HUES48 (cell line): Measurements from ENCODE around the gene SPP2.

ENCODE experiments used
- H3K27ac ChIP-seq: one replicate; pipeline ENCODE4 v1.7.0; 2013; ENCODE audit warnings: low read depth, low read length, inconsistent platforms
- H3K27me3 ChIP-seq: 2 replicates; pipeline ENCODE4 v1.6.1; 2013; ENCODE audit warnings: mild to moderate bottlenecking, low read length; ENCODE audit not compliant: control insufficient read depth, insufficient read depth
- H3K36me3 ChIP-seq: 2 replicates; pipeline ENCODE4 v1.6.1; 2013; ENCODE audit warnings: low read length; ENCODE audit not compliant: control insufficient read depth, insufficient read depth
- H3K4me1 ChIP-seq: 2 replicates; pipeline ENCODE4 v1.6.1; 2013; ENCODE audit warnings: mild to moderate bottlenecking, low read length; ENCODE audit not compliant: control insufficient read depth, insufficient read depth
- H3K4me3 ChIP-seq: 2 replicates; pipeline ENCODE4 v1.5.1; 2013; ENCODE audit warnings: mild to moderate bottlenecking, low read depth, low read length
- H3K9ac ChIP-seq: 2 replicates; pipeline ENCODE4 v1.6.1; 2013; ENCODE audit warnings: mild to moderate bottlenecking, low read depth, low read length, moderate library complexity
- H3K9me3 ChIP-seq: 2 replicates; pipeline ENCODE4 v1.6.1; 2013; ENCODE audit warnings: low read length; ENCODE audit not compliant: control insufficient read depth, insufficient read depth

Gene SPP2

GRCh38 chr2:234072454-234072853, 22.0 kb downstream of the SPP2 start:
- no peaks in the 10 kb centered on the region for H3K4me1 ChIP-seq
- H3K36me3 ChIP-seq: no peaks in the 10 kb centered on the region
- no peak overlapping the region for H3K9ac ChIP-seq
- no peak overlapping the region for H3K27ac ChIP-seq
- no peaks in the 10 kb centered on the region for H3K27me3 ChIP-seq
- no peaks in the 10 kb centered on the region for H3K9me3 ChIP-seq
- no peak overlapping the region for H3K4me3 ChIP-seq

DNA sequence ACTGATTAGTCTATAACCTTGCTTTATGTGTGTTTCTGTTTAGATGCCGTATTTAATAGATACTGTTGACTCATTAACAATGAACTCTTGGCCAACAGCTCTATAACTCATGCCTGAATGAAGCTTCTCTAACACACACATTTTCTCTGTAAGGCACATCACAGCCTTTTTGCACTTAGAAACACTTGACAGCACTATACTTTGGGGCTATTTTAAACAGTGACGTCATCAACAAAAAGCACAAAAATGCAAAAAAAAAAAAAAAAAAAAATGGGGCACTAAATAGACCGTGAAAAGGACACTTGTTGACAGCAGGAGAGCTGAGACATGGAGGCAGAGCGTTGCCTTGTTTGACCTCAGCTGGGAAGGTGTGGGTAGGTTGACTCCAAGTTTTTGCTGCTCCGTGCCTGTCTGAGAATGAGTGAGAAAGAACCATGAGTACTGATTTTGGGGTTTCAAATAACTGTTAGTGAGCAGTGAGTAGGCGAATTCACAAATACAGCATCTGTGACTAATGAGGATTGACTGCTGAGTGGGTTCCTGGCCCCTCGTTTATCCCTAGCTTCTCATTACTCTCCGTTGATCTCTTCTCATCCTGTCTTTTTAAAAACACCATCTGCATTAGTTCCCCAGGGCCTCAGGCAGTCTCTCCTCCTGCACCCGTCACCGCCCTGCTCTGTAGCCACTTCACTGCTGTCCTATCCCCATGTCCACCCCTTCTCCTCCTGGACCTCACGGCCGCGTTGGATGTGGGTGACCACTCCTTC, 24.4 kb downstream of the SPP2 start:
- no peaks in the 10 kb centered on the region for H3K9me3 ChIP-seq
- H3K27ac ChIP-seq: no peak overlapping the region
- no peak overlapping the region for H3K4me3 ChIP-seq
- no peaks in the 10 kb centered on the region for H3K36me3 ChIP-seq
- no peaks in the 10 kb centered on the region for H3K27me3 ChIP-seq
- no peaks in the 10 kb centered on the region for H3K4me1 ChIP-seq
- H3K9ac ChIP-seq: no peak overlapping the region

GRCh38 chr2:234075518-234075915, 25.0 kb downstream of the SPP2 start:
- Histone ChIP-seq H3K9me3 (no peaks in the 10 kb centered on the region), H3K27me3 (no peaks in the 10 kb centered on the region), H3K4me3 (no peak overlapping the region), H3K9ac (no peak overlapping the region), H3K36me3 (no peaks in the 10 kb centered on the region), H3K27ac (no peak overlapping the region), H3K4me1 (no peaks in the 10 kb centered on the region)

- no peaks in the 10 kb centered on the region for H3K27me3 ChIP-seq
- no peak overlapping the region for H3K4me3 ChIP-seq
- no peak overlapping the region for H3K27ac ChIP-seq
- no peak overlapping the region for H3K9ac ChIP-seq
- no peaks in the 10 kb centered on the region for H3K9me3 ChIP-seq
- no peaks in the 10 kb centered on the region for H3K36me3 ChIP-seq
- H3K4me1 ChIP-seq: no peaks in the 10 kb centered on the region
Observed at GRCh38 chr2:234075947-234076346, 25.4 kb downstream of the SPP2 start.

DNA sequence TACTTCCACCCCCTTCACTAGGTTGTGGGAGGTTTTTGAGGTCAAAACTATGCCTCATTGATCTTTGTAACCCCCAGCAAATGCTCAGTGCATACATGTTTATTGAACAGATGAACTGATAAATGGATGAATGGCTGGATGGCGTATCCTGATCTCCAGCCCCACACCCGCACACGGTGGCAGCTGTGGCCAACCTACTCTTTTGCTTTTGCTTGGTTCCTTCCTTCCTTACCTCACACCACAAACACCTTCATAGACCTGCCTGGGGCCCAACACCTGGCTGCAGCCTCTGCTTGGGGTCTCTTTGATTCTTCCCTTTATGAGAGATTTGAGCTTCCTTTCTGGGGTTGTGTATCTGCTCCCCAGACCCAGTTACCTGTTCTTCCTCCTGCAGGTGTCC, 25.9 kb downstream of the SPP2 start:
- no peak overlapping the region for H3K4me3 ChIP-seq
- no peaks in the 10 kb centered on the region for H3K9me3 ChIP-seq
- H3K27me3 ChIP-seq: no peaks in the 10 kb centered on the region
- no peaks in the 10 kb centered on the region for H3K4me1 ChIP-seq
- no peak overlapping the region for H3K9ac ChIP-seq
- no peak overlapping the region for H3K27ac ChIP-seq
- no peaks in the 10 kb centered on the region for H3K36me3 ChIP-seq

DNA sequence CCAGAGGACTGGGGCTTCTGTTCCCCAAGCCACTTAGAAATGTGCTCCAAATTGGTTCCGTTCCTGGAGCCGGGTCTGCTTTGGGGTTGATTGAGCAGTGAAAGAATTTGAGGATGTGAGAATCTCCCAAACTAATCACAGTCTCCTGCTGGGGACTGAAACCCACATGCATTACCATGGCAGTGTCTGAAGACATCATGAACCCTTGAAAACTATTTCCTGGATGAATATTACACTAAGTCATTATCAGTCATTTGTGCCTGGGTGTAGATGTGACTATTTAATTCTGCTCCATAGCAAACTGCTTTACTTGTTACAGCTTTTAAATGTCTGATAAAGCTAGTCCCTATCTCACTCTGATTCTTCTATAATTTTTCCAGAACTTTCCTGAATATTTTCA, 27.6 kb downstream of the SPP2 start:
- no peak overlapping the region for H3K4me3 ChIP-seq
- no peaks in the 10 kb centered on the region for H3K4me1 ChIP-seq
- H3K36me3 ChIP-seq: no peaks in the 10 kb centered on the region
- no peak overlapping the region for H3K27ac ChIP-seq
- H3K9me3 ChIP-seq: no peaks in the 10 kb centered on the region
- H3K9ac ChIP-seq: no peak overlapping the region
- H3K27me3 ChIP-seq: no peaks in the 10 kb centered on the region

GRCh38 chr2:234081970-234082822, 31.7 kb downstream of the SPP2 start:
- H3K27ac ChIP-seq: no peak overlapping the region

GRCh38 chr2:234083572-234084348, 33.3 kb downstream of the SPP2 start:
- Histone ChIP-seq H3K4me1 (no peaks in the 10 kb centered on the region), H3K4me3 (no peak overlapping the region), H3K36me3 (no peaks in the 10 kb centered on the region), H3K27ac (no peak overlapping the region), H3K9me3 (peaks cover 4% of the 10 kb centered on the region), H3K9ac (no peak overlapping the region), H3K27me3 (no peaks in the 10 kb centered on the region)

More at GRCh38 chr2:234081970-234082822, 31.7 kb downstream of the SPP2 start:
- H3K4me1 ChIP-seq: no peaks in the 10 kb centered on the region
- H3K9me3 ChIP-seq: no peaks in the 10 kb centered on the region; the same call in 1 of the 2 replicates
- H3K27me3 ChIP-seq: no peaks in the 10 kb centered on the region
- no peak overlapping the region for H3K9ac ChIP-seq
- H3K4me3 ChIP-seq: no peak overlapping the region
- no peaks in the 10 kb centered on the region for H3K36me3 ChIP-seq

DNA sequence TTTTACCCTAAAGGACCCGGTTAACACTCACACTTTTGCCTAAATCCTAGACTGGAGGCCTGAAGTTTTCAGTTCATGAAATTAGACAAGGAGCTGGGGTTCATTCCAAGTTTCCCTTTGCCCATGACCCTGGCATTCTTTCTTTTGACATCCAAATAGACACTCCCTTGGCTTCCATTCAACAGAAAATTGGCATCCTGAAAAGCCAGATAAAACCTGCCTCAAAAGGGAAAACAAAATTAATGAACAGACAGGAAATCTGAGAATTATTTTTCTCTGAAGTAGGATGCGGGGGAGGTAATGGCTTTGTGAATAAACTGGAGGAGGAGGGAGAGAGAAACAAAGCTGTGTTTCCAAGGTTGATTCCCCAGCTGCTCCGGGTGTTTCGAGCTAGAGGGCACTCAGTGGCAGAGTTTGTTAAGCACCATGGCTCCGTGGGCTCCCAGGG, 41.0 kb downstream of the SPP2 start:
- Histone ChIP-seq H3K4me3 (no peak overlapping the region), H3K27me3 (no peaks in the 10 kb centered on the region), H3K4me1 (peaks cover 9% of the 10 kb centered on the region), H3K27ac (no peak overlapping the region), H3K9ac (no peak overlapping the region), H3K9me3 (peaks cover 4% of the 10 kb centered on the region), H3K36me3 (no peaks in the 10 kb centered on the region)

DNA sequence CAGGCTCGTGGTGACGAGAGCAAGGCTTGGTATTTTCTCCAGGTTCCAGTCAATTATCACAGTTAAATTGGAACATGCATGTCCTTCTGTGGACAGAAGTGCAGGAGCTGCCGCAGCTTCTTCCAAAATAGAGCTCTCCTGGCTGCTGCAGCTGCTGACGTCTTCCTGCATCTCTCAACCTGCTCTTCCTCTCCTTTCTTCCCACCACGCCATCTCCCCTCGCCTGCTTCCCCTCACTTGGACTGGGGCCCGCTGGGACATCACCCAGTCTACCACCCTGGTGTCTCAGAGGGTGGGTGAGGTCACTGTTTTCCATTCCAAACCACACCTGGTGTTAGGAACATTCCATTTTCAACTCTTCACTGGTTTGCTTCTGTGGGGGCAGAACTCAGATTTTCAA, 41.4 kb downstream of the SPP2 start:
- H3K4me1 ChIP-seq: peaks cover 9% of the 10 kb centered on the region
- H3K27ac ChIP-seq: no peak overlapping the region
- H3K4me3 ChIP-seq: no peak overlapping the region
- no peaks in the 10 kb centered on the region for H3K36me3 ChIP-seq
- peaks cover 4% of the 10 kb centered on the region for H3K9me3 ChIP-seq
- no peak overlapping the region for H3K9ac ChIP-seq
- no peaks in the 10 kb centered on the region for H3K27me3 ChIP-seq
